Measurements from ENCODE around the gene RASD1.

The RASD1 gene

DNA sequence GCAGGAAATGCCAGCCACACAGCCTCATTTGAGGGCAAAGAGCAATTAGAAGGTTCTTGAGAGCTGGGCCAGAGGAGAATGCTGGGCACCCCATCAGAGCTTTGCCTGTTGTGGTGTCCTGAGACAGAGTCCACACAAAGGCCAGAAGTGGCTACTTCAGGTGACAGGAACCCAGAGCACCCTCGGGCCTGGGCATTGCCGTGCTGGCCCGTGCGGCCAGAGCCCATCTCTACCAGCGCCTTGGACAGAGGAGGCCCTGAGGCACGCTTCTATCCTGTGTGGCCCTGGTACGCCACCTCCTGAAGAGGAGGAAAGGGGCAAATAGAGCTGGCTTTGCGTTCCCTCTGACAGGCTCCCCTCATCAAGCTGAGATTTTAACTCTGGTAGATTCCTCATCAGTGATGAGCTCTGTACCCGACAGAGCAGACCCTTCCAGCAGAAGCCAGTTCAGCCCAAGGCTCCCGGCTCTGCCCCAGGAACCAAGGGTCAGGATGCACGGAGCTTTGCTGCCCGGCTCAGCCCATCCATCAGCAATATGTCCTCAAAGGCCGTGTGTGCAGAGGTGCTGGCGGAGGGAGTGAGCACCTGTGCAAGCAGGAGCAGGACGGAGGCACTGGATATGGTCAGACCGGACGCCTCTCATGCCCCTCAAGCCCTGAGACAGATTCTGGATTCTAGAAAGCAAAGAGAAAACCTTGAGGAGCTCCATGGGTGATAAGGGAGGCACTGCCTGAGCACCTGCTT is 3.4 kb upstream of the RASD1 start:
- TF ChIP-seq CTCF (conservative IDR thresholded peaks at IDR 0.05; ENCODE audit: low read depth, low read length): no peak
- H3K4me3 ChIP-seq (ENCODE audit: low read length): no peak overlapping the region
- no peak for DNase-seq (ENCODE audit: low read depth)

DNA sequence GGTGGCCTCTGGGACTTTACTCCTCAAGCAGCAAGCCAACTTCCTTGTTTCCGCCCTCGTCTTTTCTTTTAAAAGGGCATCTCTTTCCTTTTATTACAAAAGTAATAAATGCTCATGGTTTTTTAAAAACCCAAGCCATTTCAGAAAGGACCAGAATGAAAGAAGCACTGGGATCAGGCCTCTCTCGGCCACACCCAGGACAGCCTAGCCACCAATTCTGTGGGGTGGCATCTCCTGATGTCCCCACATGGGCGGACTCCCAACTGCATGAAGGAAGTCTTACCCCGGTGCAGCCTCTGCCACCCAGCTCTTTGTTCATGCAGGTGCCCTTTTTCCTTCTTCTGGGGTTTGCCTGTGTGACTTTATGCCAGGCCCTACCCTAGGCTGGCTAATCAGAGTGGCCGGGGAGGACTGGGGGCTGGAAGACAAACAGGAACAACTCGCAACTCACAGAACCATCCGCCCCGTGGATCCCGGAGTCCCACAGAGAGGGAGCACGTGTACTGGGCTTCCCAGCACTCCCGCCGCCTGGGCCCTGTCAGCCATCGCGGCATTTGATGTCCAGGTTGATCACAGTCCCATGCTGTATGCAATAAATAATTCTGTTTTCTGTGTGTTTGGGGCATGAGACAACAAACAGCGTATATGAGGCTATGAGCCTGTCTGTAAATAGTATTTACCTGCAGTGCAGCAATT is 2.6 kb upstream of the RASD1 start:
- no peak for DNase-seq (ENCODE audit: low read depth)
- no peak for TF ChIP-seq CTCF (conservative IDR thresholded peaks at IDR 0.05; ENCODE audit: low read depth, low read length)

GRCh38 chr17:17497845-17498520 is 1.8 kb upstream of the RASD1 start:
- TF ChIP-seq CTCF (conservative IDR thresholded peaks at IDR 0.05; ENCODE audit: low read depth, low read length): no peak
- no peak for DNase-seq (ENCODE audit: low read depth)
- H3K4me3 ChIP-seq (ENCODE audit: low read length): no peak overlapping the region

More for the DNA sequence above, 2.6 kb upstream of the RASD1 start:
- H3K4me3 ChIP-seq (ENCODE audit: low read length): no peak overlapping the region

DNA sequence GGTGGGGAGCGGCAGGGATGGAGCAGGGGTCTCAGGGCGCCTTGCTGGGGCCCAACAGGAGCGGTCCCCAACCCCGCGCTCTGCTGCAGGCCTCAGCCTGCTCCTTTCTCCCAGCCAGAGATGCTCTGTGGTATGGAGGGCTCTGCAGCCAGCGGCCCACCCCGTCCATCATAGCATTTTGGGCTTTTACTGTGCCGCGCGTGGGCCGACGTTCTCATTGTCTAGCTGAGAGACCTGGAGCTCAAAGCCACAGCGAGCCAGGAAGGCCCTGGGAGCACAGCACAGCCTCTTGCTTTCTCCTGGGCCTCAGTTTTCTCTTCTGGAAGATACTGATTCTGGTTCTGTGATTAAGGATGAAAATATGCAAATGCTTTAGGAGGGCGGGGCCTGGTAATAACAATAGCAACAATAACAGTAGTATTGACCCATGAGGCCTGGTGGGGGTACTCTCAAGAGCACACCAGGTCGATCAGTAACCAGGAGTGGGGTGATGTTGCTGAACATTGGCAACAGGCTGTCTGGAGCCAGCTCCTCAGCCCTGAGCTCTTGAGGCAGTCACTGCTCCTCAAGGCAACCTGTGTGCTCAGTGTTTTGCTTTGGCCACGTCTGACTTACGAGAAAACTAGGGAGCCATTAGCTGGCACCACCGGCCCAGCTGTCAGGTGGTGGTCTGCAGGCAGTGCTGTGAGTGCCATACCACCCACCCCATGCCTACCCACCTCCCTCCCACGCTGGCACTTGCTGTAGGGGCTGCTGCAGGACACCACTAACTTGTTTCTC is 1.1 kb upstream of the RASD1 start:
- no peak for TF ChIP-seq CTCF (conservative IDR thresholded peaks at IDR 0.05; ENCODE audit: low read depth, low read length)
- no peak overlapping the region for H3K4me3 ChIP-seq (ENCODE audit: low read length)
- DNase-seq (ENCODE audit: low read depth): no peak

DNA sequence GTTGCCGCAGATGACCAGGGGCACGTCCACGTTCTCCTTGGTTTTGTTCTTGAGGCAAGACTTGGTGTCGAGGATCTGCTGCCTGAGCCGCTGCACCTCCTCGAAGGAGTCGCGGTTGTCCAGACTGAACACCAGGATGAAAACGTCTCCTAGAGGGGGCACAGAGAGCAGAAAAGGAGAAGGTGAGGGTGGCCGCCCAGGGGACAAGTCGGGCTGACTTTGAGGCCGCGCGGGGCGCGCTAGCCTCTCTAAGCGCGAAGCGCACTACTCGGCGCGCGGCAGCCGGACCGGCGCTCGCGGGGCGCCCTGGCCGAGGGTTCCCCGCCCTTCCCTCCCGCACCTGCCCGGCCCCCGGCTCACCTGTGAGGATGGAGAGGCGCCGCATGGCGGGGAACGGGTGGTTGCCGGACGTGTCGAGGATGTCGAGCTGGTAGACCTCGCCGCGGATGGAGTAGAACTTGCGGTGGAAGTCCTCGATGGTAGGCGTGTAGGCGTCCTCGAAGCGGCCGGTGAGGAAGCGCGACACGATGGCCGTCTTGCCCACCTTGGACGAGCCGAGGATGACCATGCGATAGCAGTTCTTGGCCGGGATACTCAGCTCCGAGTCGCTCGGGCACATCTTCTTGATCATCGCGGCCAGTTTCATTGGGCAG is 533 bp downstream of the RASD1 start:
- TF ChIP-seq CTCF (conservative IDR thresholded peaks at IDR 0.05; ENCODE audit: low read depth, low read length): no peak
- H3K4me3 ChIP-seq (ENCODE audit: low read length): peak overlapping the region; percentile 28
- no peak for DNase-seq (ENCODE audit: low read depth)

DNA sequence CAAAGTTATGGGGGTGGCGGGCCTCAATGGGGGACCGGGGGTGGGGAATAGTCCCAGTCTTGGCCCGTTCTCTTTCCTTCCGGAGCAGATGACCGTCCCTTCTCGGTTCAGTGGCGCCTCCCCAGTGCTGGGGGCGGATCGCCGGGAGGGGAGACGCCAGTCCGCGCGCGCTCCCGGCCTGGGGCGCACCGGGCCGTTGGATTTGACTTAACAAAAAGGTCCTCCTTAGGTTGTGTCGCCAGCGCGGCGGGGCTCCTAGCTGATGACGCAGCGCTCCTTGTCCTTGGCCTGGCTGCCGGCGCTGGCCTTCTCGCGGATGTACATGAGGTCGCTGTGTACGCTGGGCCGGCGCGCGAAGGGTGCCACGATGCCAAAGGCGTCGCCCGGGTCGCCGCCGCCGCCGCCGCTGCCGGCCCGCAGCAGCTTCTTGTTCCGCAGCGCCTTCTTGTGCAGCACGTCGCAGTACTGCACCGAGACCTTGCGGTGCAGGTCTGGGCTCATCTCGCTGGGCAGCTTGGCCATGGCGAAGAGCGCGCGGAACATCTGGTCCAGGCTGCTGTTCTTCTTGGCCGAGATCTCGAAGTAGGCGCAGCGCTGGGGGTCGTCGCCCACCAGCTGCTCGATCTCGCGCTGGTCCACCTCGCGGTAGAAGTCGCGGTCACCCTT is 1.2 kb downstream of the RASD1 start:
- TF ChIP-seq CTCF (conservative IDR thresholded peaks at IDR 0.05; ENCODE audit: low read depth, low read length): no peak
- H3K4me3 ChIP-seq (ENCODE audit: low read length): peak overlapping the region; percentile 17
- no peak for DNase-seq (ENCODE audit: low read depth)
